AG04450 (cell line): Measurements from ENCODE around the gene TIMP2. TPM values are rescaled to one million over a fixed set of nuclear protein-coding genes. Genes with fewer than 3 reads are reported as not detected.
"Not testable (repeated sequence)": the region's sequence is repeated elsewhere in the genome, so short reads cannot be mapped to it uniquely, and the experiment has no call there.

Experiments
- CTCF ChIA-PET: fragments of 300-600, 350-600 bp; formaldehyde crosslinking; extraction: SDS; loops from one replicate; lab custom pipeline; 2022; ENCODE audit warnings: antibody characterized with exemption, inconsistent platforms; lab: Charles Lee
- POLR2A ChIA-PET: fragments of 350-600 bp; formaldehyde crosslinking; extraction: SDS; loops from one replicate; lab custom pipeline; 2021; ENCODE audit warnings: antibody characterized with exemption, inconsistent platforms; lab: Yijun Ruan, JAX
- DNase-seq: peaks from one replicate; pipeline ENCODE4 v3.0.0-alpha.2; 2011; ENCODE audit warnings: low read depth, low spot score
- H3K27ac ChIP-seq: one replicate; pipeline ENCODE4 v1.5.1; 2012; ENCODE audit warnings: low read depth, low read length, control low read depth
- H3K27me3 ChIP-seq: one replicate; pipeline ENCODE4 v1.6.0; 2012; ENCODE audit warnings: low read length; ENCODE audit not compliant: control insufficient read depth, insufficient read depth
- H3K4me3 ChIP-seq: 2 replicates; pipeline ENCODE4 v1.5.1; 2011; ENCODE audit warnings: mild to moderate bottlenecking, low read depth, low read length, control low read depth
- H3K9me3 ChIP-seq: 2 replicates; pipeline ENCODE4 v1.5.1; 2012; ENCODE audit warnings: low read length; ENCODE audit not compliant: control insufficient read depth, insufficient read depth
- CTCF ChIP-seq: IDR thresholded peaks from 2 replicates; pipeline ENCODE4 v1.5.1; 2011; ENCODE audit warnings: low read depth, low read length, control low read depth, inconsistent platforms
- polyA plus RNA-seq: library from polyadenylated mRNA; depleted of rRNA; stranded (reverse); fragments of >200 nt; gene quantifications from 2 replicates; pipeline ENCODE4 v1.2.3, GENCODE V29; 2011

TIMP2 gene
- polyA plus RNA-seq, 1 experiment: 356 TPM

DNA sequence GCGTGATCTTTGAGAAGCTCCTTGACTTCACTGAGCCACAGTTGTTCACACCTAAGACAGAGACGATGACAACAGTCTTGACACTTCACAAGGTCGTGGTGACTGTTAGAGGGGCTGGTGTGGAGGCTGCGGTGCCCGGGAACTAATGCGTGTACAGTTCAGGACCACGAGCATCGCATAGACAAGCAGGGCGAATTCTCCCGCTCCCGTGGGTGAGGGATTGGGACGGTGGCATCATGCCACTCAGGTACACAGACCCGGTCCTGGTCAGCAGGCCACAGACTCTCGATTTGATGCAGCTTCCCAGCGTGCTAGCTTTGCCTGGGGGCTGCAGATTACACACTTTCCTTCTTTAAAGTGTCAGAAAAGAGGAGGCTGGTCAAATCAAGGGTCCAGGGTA lies 46.9 kb downstream of the TIMP2 start:
- Histone ChIP-seq H3K27me3 (no peaks in the 10 kb centered on the region), H3K4me3 (no peak overlapping the region), H3K27ac (peak overlapping the region; percentile 97), H3K9me3 (no peaks in the 10 kb centered on the region; the same call in 1 of the 2 replicates)
- TF ChIP-seq CTCF: no peak
- DNase-seq: no peak
- ChIA-PET POLR2A (no interaction called here), CTCF (interaction anchor here (2.7 kb wide), 1 partner anchor 13 kb away, joined by 15 read pairs; no protein-coding TSS in a partner anchor)

- not testable (repeated sequence) for H3K9me3 ChIP-seq, DNase-seq, H3K27me3 ChIP-seq, H3K27ac ChIP-seq, H3K4me3 ChIP-seq
- ChIA-PET POLR2A (interaction anchor here (0.8 to 1.6 kb wide), 2 partner anchors 12 to 14 kb away, joined by 4 to 5 read pairs; no protein-coding TSS in a partner anchor), CTCF (interaction anchor here (0.6 to 2.7 kb wide), 2 partner anchors 8 to 11 kb away, joined by 8 to 15 read pairs; no protein-coding TSS in a partner anchor)
Measured at GRCh38 chr17:78876954-78877517, 48.2 kb downstream of the TIMP2 start.

GRCh38 chr17:78876094-78876597 lies 49.0 kb downstream of the TIMP2 start:
- TF ChIP-seq CTCF: no peak
- H3K27ac ChIP-seq: peak overlapping the region; percentile 47
- CTCF ChIA-PET: interaction anchor here (2.7 kb wide), 1 partner anchor 10 kb away, joined by 25 read pairs; no protein-coding TSS in a partner anchor

GRCh38 chr17:78875363-78876093 lies 49.7 kb downstream of the TIMP2 start:
- TF ChIP-seq CTCF: no peak
- no peak overlapping the region for H3K4me3 ChIP-seq
- peak overlapping the region; percentile 47 for H3K27ac ChIP-seq
- ChIA-PET POLR2A (interaction anchor here (1.6 kb wide), 1 partner anchor 13 kb away, joined by 5 read pairs; no protein-coding TSS in a partner anchor), CTCF (interaction anchor here (2.7 kb wide), 1 partner anchor 10 kb away, joined by 25 read pairs; no protein-coding TSS in a partner anchor)
- no peak for DNase-seq
- no peaks in the 10 kb centered on the region; the same call in 1 of the 2 replicates for H3K9me3 ChIP-seq
- H3K27me3 ChIP-seq: no peaks in the 10 kb centered on the region

More at GRCh38 chr17:78876094-78876597, 49.0 kb downstream of the TIMP2 start:
- POLR2A ChIA-PET: interaction anchor here (1.6 kb wide), 1 partner anchor 14 kb away, joined by 5 read pairs; no protein-coding TSS in a partner anchor
- no peaks in the 10 kb centered on the region for H3K27me3 ChIP-seq
- no peak overlapping the region for H3K4me3 ChIP-seq
- DNase-seq: no peak
- H3K9me3 ChIP-seq: no peaks in the 10 kb centered on the region

- TF ChIP-seq CTCF: no peak
- DNase-seq: peak; percentile 41
- POLR2A ChIA-PET: interaction anchor here (0.6 to 0.7 kb wide), 2 partner anchors 9 to 20 kb away, joined by 3 read pairs; no protein-coding TSS in a partner anchor
- Histone ChIP-seq H3K4me3 (no peak overlapping the region), H3K27me3 (no peaks in the 10 kb centered on the region), H3K27ac (no peak overlapping the region), H3K9me3 (no peaks in the 10 kb centered on the region; the same call in 1 of the 2 replicates)
- CTCF ChIA-PET: interaction anchor here (1.0 to 2.7 kb wide), 2 partner anchors 8 to 10 kb away, joined by 3 to 25 read pairs; no protein-coding TSS in a partner anchor
Measured at GRCh38 chr17:78873519-78874340, 51.5 kb downstream of the TIMP2 start.
